Hepatocyte (in vitro differentiated cells): Measurements from ENCODE around the gene ZDHHC11B.
"Not testable (repeated sequence)": the region's sequence is repeated elsewhere in the genome, so short reads cannot be mapped to it uniquely, and the experiment has no call there.

Source experiments
- EZH2 ChIP-seq: fragments of 200-600 bp; sonication (generic); IDR thresholded peaks from 2 replicates; pipeline ENCODE4 v1.6.1; 2016; ENCODE audit warnings: antibody characterized with exemption, mild to moderate bottlenecking, borderline replicate concordance
- TF ChIP-seq, protein P1 (sequence below): fragments of 200-600 bp; sonication (generic); IDR thresholded peaks from 2 replicates; pipeline ENCODE4 v1.5.1; 2016; ENCODE audit warnings: antibody characterized with exemption, mild to moderate bottlenecking; ENCODE audit not compliant: poor library complexity

DNA sequence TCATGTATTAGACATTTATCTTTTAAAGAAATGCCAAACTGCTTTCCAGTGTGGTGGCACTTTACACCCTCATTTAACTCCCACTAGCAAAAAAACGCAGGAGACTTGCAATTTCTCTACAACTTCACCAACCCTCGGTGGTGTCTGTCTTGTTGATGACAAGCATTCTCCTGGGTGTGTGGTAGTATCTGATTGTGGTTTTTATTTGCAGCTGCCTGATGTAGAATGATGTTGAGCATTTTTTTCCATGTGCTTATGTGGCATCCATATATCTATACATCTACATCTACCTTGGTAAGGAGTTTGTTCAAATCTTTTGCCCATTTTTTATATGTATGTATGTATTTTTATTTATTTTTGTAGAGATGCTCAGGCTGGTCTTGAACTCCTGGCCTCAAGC lies 49.5 kb upstream of the ZDHHC11B start:
- TF ChIP-seq, protein P1, sequence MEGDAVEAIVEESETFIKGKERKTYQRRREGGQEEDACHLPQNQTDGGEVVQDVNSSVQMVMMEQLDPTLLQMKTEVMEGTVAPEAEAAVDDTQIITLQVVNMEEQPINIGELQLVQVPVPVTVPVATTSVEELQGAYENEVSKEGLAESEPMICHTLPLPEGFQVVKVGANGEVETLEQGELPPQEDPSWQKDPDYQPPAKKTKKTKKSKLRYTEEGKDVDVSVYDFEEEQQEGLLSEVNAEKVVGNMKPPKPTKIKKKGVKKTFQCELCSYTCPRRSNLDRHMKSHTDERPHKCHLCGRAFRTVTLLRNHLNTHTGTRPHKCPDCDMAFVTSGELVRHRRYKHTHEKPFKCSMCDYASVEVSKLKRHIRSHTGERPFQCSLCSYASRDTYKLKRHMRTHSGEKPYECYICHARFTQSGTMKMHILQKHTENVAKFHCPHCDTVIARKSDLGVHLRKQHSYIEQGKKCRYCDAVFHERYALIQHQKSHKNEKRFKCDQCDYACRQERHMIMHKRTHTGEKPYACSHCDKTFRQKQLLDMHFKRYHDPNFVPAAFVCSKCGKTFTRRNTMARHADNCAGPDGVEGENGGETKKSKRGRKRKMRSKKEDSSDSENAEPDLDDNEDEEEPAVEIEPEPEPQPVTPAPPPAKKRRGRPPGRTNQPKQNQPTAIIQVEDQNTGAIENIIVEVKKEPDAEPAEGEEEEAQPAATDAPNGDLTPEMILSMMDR, result not testable (repeated sequence)
- not testable (repeated sequence) for TF ChIP-seq EZH2
